GM19395 (cell line): ENCODE results near the gene EXT2.

Experiments
- ATAC-seq: cut with Tn5 transposase; IDR thresholded peaks from one replicate; pipeline ENCODE4 v1.9.1; 2021; ENCODE audit warnings: mild to moderate bottlenecking, moderate library complexity; ENCODE audit not compliant: unreplicated experiment

EXT2 gene

DNA sequence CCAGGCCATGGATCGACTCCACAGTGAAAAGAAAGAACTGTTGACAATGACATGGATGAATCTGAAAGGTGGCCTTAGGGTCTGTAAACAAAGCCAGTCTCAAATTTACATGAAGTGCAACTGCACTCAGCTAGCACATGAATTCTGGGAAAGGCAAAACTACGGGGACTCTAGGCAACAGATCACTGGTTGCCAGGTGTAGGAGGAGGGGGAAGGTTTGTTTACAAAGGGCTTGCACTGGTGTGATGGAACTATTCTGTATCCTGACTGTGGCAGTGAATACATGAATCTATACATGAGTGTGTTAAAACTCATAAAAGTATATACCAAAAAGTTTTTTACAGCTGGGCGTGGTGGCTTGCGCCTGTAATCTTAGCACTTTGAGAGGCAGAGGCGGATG is 187.1 kb downstream of the EXT2 start:
- ATAC-seq: no peak

DNA sequence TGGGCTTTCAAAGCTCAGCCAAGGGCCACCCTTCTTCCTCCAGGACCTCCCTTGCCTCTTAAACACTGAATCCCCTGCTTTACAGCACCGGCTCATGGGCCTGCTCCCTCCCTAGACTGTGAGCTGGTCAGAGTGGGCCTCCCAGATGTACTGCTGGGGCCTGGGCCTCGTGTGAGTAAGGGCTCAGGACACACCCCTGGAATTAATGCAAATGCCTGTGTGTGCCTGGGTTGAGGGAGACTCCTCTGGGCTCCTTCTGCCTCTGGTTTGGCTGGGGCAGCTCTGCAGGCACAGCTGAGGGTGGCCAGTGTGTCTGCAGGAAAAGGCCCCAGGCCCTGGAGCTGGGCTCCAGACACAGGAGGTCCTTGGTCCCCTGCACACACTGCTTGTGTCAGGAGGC is 190.3 kb downstream of the EXT2 start:
- no peak for ATAC-seq

DNA sequence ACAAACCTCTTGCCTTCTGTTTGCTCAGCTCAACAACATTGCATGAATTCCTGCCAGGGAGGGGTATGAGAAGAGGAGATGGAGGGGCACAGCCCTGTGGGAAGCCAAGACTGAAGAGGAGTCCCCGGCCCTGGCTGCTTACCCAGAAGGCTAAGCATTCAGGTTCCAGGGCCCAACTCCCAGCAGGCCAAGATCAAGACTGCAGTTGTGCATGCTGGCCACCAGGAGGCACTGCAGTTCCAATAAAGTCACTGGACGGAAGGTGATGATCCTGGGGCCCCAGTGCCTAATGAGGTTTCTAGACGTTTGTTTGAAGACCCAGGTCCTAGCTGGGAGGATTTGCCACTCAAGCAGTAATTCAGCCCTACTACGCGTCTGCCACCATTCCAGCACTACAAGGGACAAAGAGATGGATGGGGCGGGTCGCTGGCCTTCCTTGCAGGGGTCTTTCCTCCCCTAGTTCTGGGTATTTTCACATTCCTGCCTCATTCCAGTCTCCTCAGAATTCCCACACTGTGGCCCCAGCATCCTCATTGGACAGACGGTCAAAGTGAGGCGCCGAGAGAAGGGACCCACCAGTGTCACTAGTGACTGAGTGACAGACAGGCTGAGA is 190.9 kb downstream of the EXT2 start:
- peak; percentile 66 for ATAC-seq

DNA sequence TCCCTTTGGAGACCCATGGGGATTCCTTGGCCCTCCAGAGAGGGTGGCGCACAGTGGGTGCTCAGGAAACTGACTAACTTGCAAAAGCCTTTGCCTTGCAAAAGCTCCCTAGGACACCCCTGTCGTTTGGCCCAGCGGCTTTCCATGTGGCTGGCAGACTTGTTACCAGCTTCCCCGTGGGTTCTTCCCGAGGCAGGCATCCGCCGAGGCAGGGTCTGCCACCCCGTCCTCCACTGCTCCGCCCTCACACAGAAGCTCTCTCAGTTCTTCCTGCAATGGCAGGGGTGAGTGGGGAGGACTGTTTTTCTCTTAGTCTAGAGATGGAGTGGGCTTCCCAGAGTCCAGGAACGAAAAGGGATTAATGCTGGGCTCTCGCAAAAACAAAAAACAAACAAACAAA is 191.4 kb downstream of the EXT2 start:
- ATAC-seq: no peak

DNA sequence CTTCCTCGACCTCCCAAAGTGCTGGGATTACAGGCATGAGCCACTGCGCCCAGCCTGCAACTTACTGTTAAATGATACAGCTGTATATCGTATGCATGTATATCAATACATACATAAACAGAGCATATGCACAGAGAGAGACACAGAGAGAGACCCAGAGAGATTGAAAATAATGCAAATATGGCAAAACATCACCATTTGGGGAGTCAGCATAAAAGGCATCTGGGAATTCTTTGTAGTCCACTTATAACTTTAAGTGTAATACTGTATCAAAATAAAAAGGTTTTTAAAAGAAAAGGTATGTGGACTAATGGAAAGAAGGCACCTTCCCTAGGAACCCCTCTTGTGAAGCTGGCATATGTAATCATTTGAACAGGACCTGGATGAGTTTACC is 192.7 kb downstream of the EXT2 start:
- no peak for ATAC-seq

DNA sequence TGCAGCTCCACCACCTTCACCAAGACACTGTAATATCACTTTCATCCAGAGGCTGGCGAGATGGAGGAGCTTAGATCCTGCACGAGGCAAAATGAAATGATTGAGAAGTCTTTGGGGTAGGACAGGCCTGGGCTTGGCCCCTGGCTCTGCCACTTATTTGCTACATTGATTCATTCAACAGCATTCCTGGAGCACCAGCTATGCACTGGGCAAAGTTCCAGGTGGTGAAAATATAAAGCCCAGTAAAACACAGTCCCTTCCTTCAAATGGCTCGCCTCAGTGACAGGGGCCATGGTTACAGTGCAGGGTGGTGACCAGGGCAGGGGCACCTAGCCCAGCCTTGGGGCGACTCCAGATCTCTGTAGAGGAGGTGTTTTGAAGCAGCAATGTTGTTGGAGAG is 194.7 kb downstream of the EXT2 start:
- ATAC-seq: no peak
